Prostate gland (tissue), 2 donors: ENCODE measurements around the gene WDR82. TPM values are rescaled to one million over a fixed set of nuclear protein-coding genes. Genes with fewer than 3 reads are reported as not detected.
"Not testable (repeated sequence)": the region's sequence is repeated elsewhere in the genome, so short reads cannot be mapped to it uniquely, and the experiment has no call there.

Experiments
- DNase-seq: peaks from one replicate; pipeline ENCODE4 v3.0.0-alpha.2; 2019; ENCODE audit warnings: low spot score
- H3K27ac ChIP-seq, 2 donors: fragments of 200-600 bp; sonication (generic); 2 replicates each; pipeline ENCODE4 v1.5.1; 2017 to 2019
- H3K27me3 ChIP-seq: fragments of 200-600 bp; sonication (generic); replicated peaks from 2 replicates; pipeline ENCODE4 v1.5.1; 2019; ENCODE audit not compliant: insufficient read depth
- H3K36me3 ChIP-seq, 2 donors: fragments of 200-600 bp; sonication (generic); 1 replicate in 1 of 2; 2 replicates in 1 of 2; pipeline versions ENCODE4 v1.5.1 to v1.8.1; 2017 to 2019
- H3K4me1 ChIP-seq: fragments of 200-600 bp; sonication (generic); replicated peaks from 2 replicates; pipeline ENCODE4 v1.5.1; 2019
- H3K4me3 ChIP-seq, 2 donors: fragments of 200-600 bp; sonication (generic); 2 replicates each; pipeline ENCODE4 v1.5.1; 2017 to 2019
- H3K9me3 ChIP-seq: fragments of 200-600 bp; sonication (generic); 2 replicates; pipeline ENCODE4 v1.5.1; 2017
- POLR2A ChIP-seq: fragments of 450-650 bp; IDR thresholded peaks from one replicate; pipeline ENCODE4 v1.6.1; 2016; ENCODE audit warnings: antibody characterized with exemption, mild to moderate bottlenecking
- POLR2AphosphoS5 ChIP-seq: sonication (generic); formaldehyde crosslinking; IDR thresholded peaks from one replicate; pipeline ENCODE4 v1.6.1; 2017; ENCODE audit warnings: antibody characterized with exemption
- WGBS: methylation state at CpG from one replicate; pipeline ENCODE4 v1.1.5; 2018; 5-methylcytosine and 5-hydroxymethylcytosine counted together
- intact Hi-C: fragments of 100-400 bp; cut with DNase I; formaldehyde crosslinking; loops from one replicate; pipeline ENCODE4 v1.14.2; 2022
- total RNA-seq, 2 donors: library from RNA; depleted of rRNA; stranded (reverse); fragments of >200 nt; gene quantifications; one replicate each; pipeline ENCODE4 v1.1.0, GENCODE V29; 2016
- TF ChIP-seq, protein P1 (sequence below), 4 experiments: fragments of 200-600 bp in 2 of 4; fragments of 450-650 bp in 2 of 4; sonication (generic) in 2 of 4; IDR thresholded peaks; 1 replicate in 3 of 4; 2 replicates in 1 of 4; pipeline ENCODE4 v1.5.1; 2016 to 2019; ENCODE audit warnings: antibody characterized with exemption in 4 of 4, mild to moderate bottlenecking in 2 of 4, moderate library complexity in 2 of 4

WDR82 gene
- total RNA-seq, 2 donors from 2014 or later, result 52.4 to 86.9 TPM

DNA sequence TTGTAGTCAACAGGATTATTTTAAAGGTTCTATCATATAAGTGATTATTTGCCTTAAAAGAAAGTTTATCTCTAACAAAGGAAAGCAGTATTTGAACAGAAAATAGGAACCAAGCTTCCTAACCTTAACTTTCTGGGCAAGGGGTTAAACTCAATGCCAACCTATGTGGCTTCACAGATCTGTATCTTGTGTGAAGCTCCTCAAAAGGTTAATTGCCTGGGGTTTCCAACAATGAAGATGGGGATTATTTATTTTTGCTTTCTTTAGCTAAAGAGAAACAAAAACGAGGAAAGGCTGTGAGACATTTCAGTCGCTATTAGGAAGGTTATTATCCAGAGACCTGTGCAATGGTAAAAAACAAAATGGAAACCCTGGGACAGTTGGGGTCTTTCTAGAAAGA is 1.1 kb upstream of the WDR82 start:
- 17% methylated on average over 2 of the region's 2 CpGs for WGBS
- intact Hi-C loops, result no loop called here

DNA sequence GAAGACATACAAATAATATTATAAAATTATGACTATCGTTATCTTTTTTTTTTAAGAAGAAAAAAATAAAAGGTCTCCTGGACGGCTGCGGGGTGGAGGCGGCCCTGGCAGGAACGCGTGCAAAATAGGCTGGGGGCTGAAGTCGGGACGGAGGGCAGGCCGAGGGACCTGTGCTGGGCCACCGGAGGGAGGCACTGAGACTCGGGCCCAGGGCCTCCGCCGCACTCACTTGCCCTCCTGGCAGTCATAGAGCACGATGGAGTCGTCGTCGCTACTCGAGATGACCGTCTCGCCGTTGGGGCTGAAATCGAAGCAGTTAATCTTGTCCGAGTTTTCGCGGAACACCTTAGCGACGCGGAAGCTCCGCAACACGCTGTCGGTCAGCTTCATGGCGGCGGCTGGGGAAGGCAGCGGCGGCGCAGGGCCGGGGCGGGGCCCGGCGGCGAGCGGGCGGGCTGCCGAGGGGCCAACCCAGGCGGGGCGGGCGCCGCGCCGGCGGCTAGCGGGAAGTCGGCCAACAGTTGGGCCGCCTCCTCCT is 408 bp downstream of the WDR82 start:
- no peaks in the 10 kb centered on the region for H3K36me3 ChIP-seq
- peak overlapping the region; percentile 95 to 96 for H3K27ac ChIP-seq
- WGBS, result under 1% methylated on average over 42 of the region's 54 CpGs
- DNase-seq, result peak; percentile 33
- no peak for TF ChIP-seq POLR2AphosphoS5
- TF ChIP-seq, protein P1, sequence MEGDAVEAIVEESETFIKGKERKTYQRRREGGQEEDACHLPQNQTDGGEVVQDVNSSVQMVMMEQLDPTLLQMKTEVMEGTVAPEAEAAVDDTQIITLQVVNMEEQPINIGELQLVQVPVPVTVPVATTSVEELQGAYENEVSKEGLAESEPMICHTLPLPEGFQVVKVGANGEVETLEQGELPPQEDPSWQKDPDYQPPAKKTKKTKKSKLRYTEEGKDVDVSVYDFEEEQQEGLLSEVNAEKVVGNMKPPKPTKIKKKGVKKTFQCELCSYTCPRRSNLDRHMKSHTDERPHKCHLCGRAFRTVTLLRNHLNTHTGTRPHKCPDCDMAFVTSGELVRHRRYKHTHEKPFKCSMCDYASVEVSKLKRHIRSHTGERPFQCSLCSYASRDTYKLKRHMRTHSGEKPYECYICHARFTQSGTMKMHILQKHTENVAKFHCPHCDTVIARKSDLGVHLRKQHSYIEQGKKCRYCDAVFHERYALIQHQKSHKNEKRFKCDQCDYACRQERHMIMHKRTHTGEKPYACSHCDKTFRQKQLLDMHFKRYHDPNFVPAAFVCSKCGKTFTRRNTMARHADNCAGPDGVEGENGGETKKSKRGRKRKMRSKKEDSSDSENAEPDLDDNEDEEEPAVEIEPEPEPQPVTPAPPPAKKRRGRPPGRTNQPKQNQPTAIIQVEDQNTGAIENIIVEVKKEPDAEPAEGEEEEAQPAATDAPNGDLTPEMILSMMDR (IDR thresholded peaks at IDR 0.05), result peak in 1 of 4 experiments; percentile 25
- H3K4me1 ChIP-seq, result peaks cover 3% of the 10 kb centered on the region
- no peaks in the 10 kb centered on the region for H3K9me3 ChIP-seq
- intact Hi-C loops, result no loop called here
- H3K4me3 ChIP-seq, result peak overlapping the region; percentile 78 to 86
- H3K27me3 ChIP-seq, result no peaks in the 10 kb centered on the region

More for the DNA sequence above, 1.1 kb upstream of the WDR82 start:
- Histone ChIP-seq H3K27ac (peak overlapping the region; percentile 95 to 96), H3K4me3 (peak overlapping the region in 1 of 2 donors; percentile 78), H3K4me1 (no peaks in the 10 kb centered on the region), H3K36me3 (no peaks in the 10 kb centered on the region), H3K27me3 (no peaks in the 10 kb centered on the region), H3K9me3 (no peaks in the 10 kb centered on the region)
- DNase-seq, result no peak
- TF ChIP-seq, protein P1 (IDR thresholded peaks at IDR 0.05), result no peak
- TF ChIP-seq POLR2A (no peak), POLR2AphosphoS5 (no peak)

DNA sequence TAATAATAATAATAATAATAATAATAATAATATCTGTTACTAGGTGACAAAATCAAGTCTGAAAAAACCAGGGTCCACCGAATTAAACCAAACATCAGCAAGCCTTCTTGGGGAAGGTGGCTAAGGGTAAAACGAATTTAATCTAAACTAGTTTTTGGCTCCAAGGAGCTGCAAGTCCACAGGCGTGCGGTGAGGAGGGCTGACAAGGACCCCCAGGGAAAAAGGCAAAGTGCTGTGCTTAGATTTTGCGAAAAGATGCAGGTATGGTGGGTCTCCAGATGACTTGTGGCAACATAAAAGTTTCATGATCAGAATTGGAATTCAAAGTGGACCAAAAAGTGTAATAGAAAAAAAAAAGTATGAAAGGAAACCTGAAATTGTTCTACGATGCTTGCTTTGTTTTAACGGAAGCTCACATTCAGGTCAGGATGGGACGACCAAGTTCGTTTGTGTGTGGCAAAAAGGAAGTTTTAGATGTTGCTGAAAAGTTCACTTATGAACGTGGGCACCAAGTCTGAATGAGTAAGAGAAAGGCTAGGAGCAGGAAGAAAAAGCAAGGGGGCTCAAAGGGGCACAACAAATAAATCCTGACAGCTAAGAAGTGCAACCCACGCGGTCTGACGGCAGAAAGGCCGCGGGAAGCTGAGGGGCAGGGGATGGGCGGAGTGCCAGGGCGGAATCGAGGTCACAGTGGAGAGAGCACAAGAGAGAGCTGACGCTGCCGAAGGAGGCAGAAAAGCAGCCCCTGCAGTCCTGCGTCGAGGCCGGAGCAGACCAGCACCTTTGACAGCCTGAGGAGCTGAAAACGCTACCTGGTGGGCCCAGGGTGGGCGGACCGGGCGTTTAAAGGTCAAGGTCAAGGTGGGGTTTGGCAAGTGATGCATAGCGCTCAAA is 1.1 kb downstream of the WDR82 start:
- Histone ChIP-seq H3K27me3 (no peaks in the 10 kb centered on the region), H3K27ac (peak overlapping the region; percentile 95 to 96), H3K4me3 (peak overlapping the region; percentile 78 to 86), H3K4me1 (peaks cover 7% of the 10 kb centered on the region), H3K36me3 (no peaks in the 10 kb centered on the region), H3K9me3 (no peaks in the 10 kb centered on the region)
- peak; percentile 44 for DNase-seq
- intact Hi-C loops, result no loop called here
- 1% methylated on average over 28 of the region's 28 CpGs for WGBS
- TF ChIP-seq POLR2A, result peak; percentile 37
- TF ChIP-seq, protein P1 (IDR thresholded peaks at IDR 0.05), result no peak
- TF ChIP-seq POLR2AphosphoS5, result peak; percentile 29

DNA sequence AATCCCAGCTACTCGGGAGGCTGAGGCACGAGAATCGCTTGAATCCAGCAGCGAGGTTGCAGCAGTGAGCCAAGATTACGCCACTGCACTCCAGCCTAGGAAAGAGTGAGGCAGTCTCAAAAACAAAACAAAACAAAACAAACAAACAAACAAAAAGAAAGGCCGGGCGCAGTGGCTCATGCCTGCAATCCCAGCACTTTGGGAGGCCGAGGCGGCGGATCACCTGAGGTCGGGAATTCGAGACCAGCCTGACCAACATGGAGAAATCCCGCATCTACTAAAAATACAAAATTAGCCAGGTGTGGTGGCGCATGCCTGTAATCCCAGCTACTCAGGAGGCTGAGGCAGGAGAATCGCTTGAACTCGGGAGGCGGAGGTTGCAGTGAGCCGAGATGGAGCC is 3.7 kb downstream of the WDR82 start:
- H3K4me3 ChIP-seq, H3K9me3 ChIP-seq, intact Hi-C loops, H3K27ac ChIP-seq, H3K27me3 ChIP-seq, H3K36me3 ChIP-seq, DNase-seq: not testable (repeated sequence)
- peaks cover 15% of the 10 kb centered on the region for H3K4me1 ChIP-seq
- 91% methylated on average over 18 of the region's 18 CpGs for WGBS

DNA sequence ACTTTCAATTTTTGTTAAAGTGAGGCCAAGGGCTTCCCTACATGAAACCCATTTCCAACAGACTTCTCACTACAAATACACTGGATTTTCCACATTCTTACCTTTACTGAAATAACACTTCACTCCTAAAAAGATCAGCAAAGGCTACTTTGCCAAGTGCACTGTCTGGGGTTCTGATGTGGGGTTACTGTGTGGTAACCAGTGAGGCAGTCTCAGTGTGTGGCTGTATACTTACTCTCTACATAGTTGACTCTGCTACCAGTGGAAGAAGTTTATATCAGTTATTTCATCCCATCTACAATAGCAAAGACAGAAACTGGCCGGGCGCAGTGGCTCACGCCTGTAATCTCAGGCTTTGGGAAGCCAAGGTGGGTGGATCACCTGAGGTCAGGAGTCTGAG is 5.6 kb downstream of the WDR82 start:
- 94% methylated on average over 3 of the region's 3 CpGs for WGBS
- H3K4me3 ChIP-seq, result no peak overlapping the region
- no peaks in the 10 kb centered on the region for H3K36me3 ChIP-seq
- no peaks in the 10 kb centered on the region for H3K27me3 ChIP-seq
- no peak overlapping the region for H3K27ac ChIP-seq
- TF ChIP-seq, protein P1 (IDR thresholded peaks at IDR 0.05), result no peak
- H3K4me1 ChIP-seq, result peaks cover 15% of the 10 kb centered on the region
- intact Hi-C loops, result no loop called here
- H3K9me3 ChIP-seq, result no peaks in the 10 kb centered on the region
- no peak for DNase-seq

DNA sequence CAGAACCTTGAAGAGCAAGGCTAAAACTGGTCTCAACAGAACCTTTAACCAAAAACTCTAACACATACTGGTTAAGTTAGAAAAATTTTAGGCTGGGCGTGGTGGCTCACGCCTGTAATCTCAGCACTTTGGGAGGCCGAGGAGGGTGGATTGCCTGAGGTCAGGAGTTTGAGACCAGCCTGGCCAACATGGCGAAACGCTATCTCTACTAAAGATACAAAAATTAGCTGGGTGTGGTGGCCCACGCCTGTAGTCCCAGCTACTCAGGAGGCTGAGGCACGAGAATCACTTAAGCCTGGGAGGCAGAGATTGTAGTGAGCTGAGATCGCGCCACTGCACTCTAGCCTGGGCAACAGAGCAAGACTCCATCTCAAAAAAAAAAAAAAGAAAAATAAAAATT is 6.3 kb downstream of the WDR82 start:
- 98% methylated on average over 9 of the region's 9 CpGs for WGBS
- H3K9me3 ChIP-seq, H3K36me3 ChIP-seq, intact Hi-C loops, H3K27me3 ChIP-seq, H3K27ac ChIP-seq, DNase-seq, H3K4me3 ChIP-seq: not testable (repeated sequence)
- peaks cover 15% of the 10 kb centered on the region for H3K4me1 ChIP-seq
